ENCODE results near the gene DOCK2. TPM values are rescaled to one million over a fixed set of nuclear protein-coding genes. Genes with fewer than 3 reads are reported as not detected.
A peak's percentile ranks its signal among the peaks of the same experiment; 100 is the strongest.

DOCK2 gene
- total and polyA plus RNA-seq, 7 donors = 2.3 to 21.1 (median 12.5) TPM

GRCh38 chr5:170049713-170050112, 412.6 kb downstream of the DOCK2 start:
- Histone ChIP-seq H3K27me3 (no peaks in the 10 kb centered on the region), H3K27ac (no peak overlapping the region), H3K9me3 (no peaks in the 10 kb centered on the region), H3K4me1 (no peaks in the 10 kb centered on the region), H3K36me3 (no peaks in the 10 kb centered on the region), H3K4me3 (no peak overlapping the region)
- WGBS, 2 donors = 68 to 82% methylated on average over 3 of the region's 3 CpGs
- DNase-seq = no peak
- TF ChIP-seq POLR2AphosphoS5 (IDR thresholded peaks at IDR 0.05) = no peak
- no peak for TF ChIP-seq EP300 (IDR thresholded peaks at IDR 0.05)
- TF ChIP-seq POLR2A (IDR thresholded peaks at IDR 0.05) = no peak
- TF ChIP-seq CTCF (IDR thresholded peaks at IDR 0.05) = no peak
- intact Hi-C loops (cut with DNase I) = no loop called here

GRCh38 chr5:170053896-170054295, 416.8 kb downstream of the DOCK2 start:
- no peaks in the 10 kb centered on the region for H3K36me3 ChIP-seq
- no peaks in the 10 kb centered on the region for H3K27me3 ChIP-seq
- no peak overlapping the region for H3K4me3 ChIP-seq
- DNase-seq = no peak
- no peak overlapping the region for H3K27ac ChIP-seq
- H3K9me3 ChIP-seq = no peaks in the 10 kb centered on the region
- 72 to 85% methylated on average over 1 of the region's 1 CpG for WGBS, 2 donors
- H3K4me1 ChIP-seq = no peaks in the 10 kb centered on the region
- intact Hi-C loops (cut with DNase I) = no loop called here
- TF ChIP-seq CTCF (IDR thresholded peaks at IDR 0.05) (no peak), EP300 (IDR thresholded peaks at IDR 0.05) (no peak), POLR2A (IDR thresholded peaks at IDR 0.05) (no peak)

GRCh38 chr5:170055606-170056005, 418.5 kb downstream of the DOCK2 start:
- Histone ChIP-seq H3K36me3 (no peaks in the 10 kb centered on the region), H3K4me1 (no peaks in the 10 kb centered on the region), H3K9me3 (no peaks in the 10 kb centered on the region), H3K27ac (no peak overlapping the region), H3K27me3 (no peaks in the 10 kb centered on the region), H3K4me3 (no peak overlapping the region)
- no peak for DNase-seq
- WGBS, 2 donors = 86 to 94% methylated on average over 2 of the region's 2 CpGs
- intact Hi-C loops (cut with DNase I) = no loop called here
- TF ChIP-seq POLR2A (IDR thresholded peaks at IDR 0.05) (no peak), CTCF (IDR thresholded peaks at IDR 0.05) (no peak), EP300 (IDR thresholded peaks at IDR 0.05) (no peak), POLR2AphosphoS5 (IDR thresholded peaks at IDR 0.05) (no peak)

- no peak for DNase-seq
- H3K9me3 ChIP-seq = no peaks in the 10 kb centered on the region
- TF ChIP-seq CTCF (IDR thresholded peaks at IDR 0.05) (no peak), POLR2A (IDR thresholded peaks at IDR 0.05) (no peak), EP300 (IDR thresholded peaks at IDR 0.05) (no peak), POLR2AphosphoS5 (IDR thresholded peaks at IDR 0.05) (no peak)
- no peak overlapping the region for H3K4me3 ChIP-seq
- H3K27ac ChIP-seq = no peak overlapping the region
- no peaks in the 10 kb centered on the region for H3K27me3 ChIP-seq
- no peaks in the 10 kb centered on the region for H3K4me1 ChIP-seq
- 82 to 87% methylated on average over 11 of the region's 11 CpGs for WGBS, 2 donors
- H3K36me3 ChIP-seq = no peaks in the 10 kb centered on the region
- intact Hi-C loops (cut with DNase I) = no loop called here
Observed at GRCh38 chr5:170056561-170057267, 419.6 kb downstream of the DOCK2 start.

GRCh38 chr5:170057311-170057710, 420.2 kb downstream of the DOCK2 start:
- Histone ChIP-seq H3K36me3 (no peaks in the 10 kb centered on the region), H3K4me1 (no peaks in the 10 kb centered on the region), H3K4me3 (no peak overlapping the region), H3K27me3 (no peaks in the 10 kb centered on the region), H3K9me3 (no peaks in the 10 kb centered on the region), H3K27ac (no peak overlapping the region)
- intact Hi-C loops (cut with DNase I) = no loop called here
- whole genome bisulfite sequencing, 2 donors = 89 to 93% methylated on average over 11 of the region's 11 CpGs
- peak; percentile 56 for DNase-seq
- TF ChIP-seq EP300 (IDR thresholded peaks at IDR 0.05) (no peak), POLR2AphosphoS5 (IDR thresholded peaks at IDR 0.05) (no peak), CTCF (IDR thresholded peaks at IDR 0.05) (no peak), POLR2A (IDR thresholded peaks at IDR 0.05) (no peak)
